Endothelial cell of umbilical vein (primary cell): Measurements from ENCODE around the gene VPS25. TPM values are rescaled to one million over a fixed set of nuclear protein-coding genes. Genes with fewer than 3 reads are reported as not detected.
"Not testable (repeated sequence)": the region's sequence is repeated elsewhere in the genome, so short reads cannot be mapped to it uniquely, and the experiment has no call there.

Source experiments
- BruUV-seq: library from RNA; stranded (reverse); fragments of 400-500 nt; replicated peaks from 2 replicates; lab custom pipeline; 2021; lab: Mats Ljungman, UMichigan
- CTCF ChIA-PET: fragments of 300-600, 350-600 bp; sonication (Branson Sonifier 250); formaldehyde crosslinking; loops from one replicate; lab custom pipeline; 2021; ENCODE audit warnings: antibody characterized with exemption, inconsistent platforms; lab: Charles Lee
- POLR2A ChIA-PET: fragments of 300-600, 350-600 bp; sonication (Branson Sonifier 250); formaldehyde crosslinking; loops from one replicate; lab custom pipeline; 2021; ENCODE audit warnings: antibody characterized with exemption, inconsistent platforms; lab: Charles Lee
- DNase-seq: peaks from one replicate; pipeline ENCODE4 v3.0.0-alpha.2; 2011; ENCODE audit warnings: low read depth, low spot score
- FAIRE-seq: peaks from 2 replicates; lab custom pipeline; 2011; peaks lifted over from hg19 to GRCh38; lab: Jason Lieb, UNC
- H2AFZ ChIP-seq: 2 replicates; pipeline ENCODE4 v1.6.0; 2012; ENCODE audit warnings: low read depth, low read length, control low read depth, inconsistent platforms
- H3K27ac ChIP-seq: 2 replicates; pipeline ENCODE4 v1.5.1; 2011; ENCODE audit warnings: low read depth, mild to moderate bottlenecking, control low read depth, low read length, moderate library complexity; ENCODE audit not compliant: insufficient read depth
- H3K27me3 ChIP-seq, 2 experiments: 2 replicates each; pipeline versions ENCODE4 v1.6.0 to v1.6.1; 2011; ENCODE audit warnings: low read length in 2 of 2, mixed read lengths in 1 of 2; ENCODE audit not compliant: control insufficient read depth in 2 of 2, insufficient read depth in 2 of 2
- H3K36me3 ChIP-seq, 2 experiments: 2 replicates in 1 of 2; 3 replicates in 1 of 2; pipeline ENCODE4 v1.5.1; 2011; ENCODE audit warnings: low read length in 2 of 2, mild to moderate bottlenecking in 1 of 2, moderate library complexity in 1 of 2; ENCODE audit not compliant: control insufficient read depth in 2 of 2, insufficient read depth in 2 of 2; ENCODE audit errors: extremely low read depth in 1 of 2
- H3K4me1 ChIP-seq: 3 replicates; pipeline ENCODE4 v1.5.1; 2011; ENCODE audit warnings: mild to moderate bottlenecking, low read length; ENCODE audit not compliant: control insufficient read depth, insufficient read depth; ENCODE audit errors: extremely low read depth
- H3K4me2 ChIP-seq: 2 replicates; pipeline ENCODE4 v1.6.1; 2011; ENCODE audit warnings: low read length, control low read depth, mixed read lengths; ENCODE audit not compliant: insufficient read depth
- H3K4me3 ChIP-seq, 3 experiments: fragments of 200-600 bp in 1 of 3; sonication (generic), shearing (Covaris generic) in 1 of 3; replicated peaks in 1 of 3; 2 replicates each; pipeline ENCODE4 v1.5.1; 2011 to 2016; ENCODE audit warnings: control low read depth in 3 of 3, low read length in 3 of 3, mild to moderate bottlenecking in 2 of 3, inconsistent platforms in 1 of 3, low read depth in 1 of 3, moderate library complexity in 1 of 3; ENCODE audit not compliant: insufficient read depth in 1 of 3
- H3K79me2 ChIP-seq: 2 replicates; pipeline ENCODE4 v1.6.0; 2012; ENCODE audit warnings: low read length, inconsistent platforms; ENCODE audit not compliant: control insufficient read depth, insufficient read depth
- H3K9ac ChIP-seq: replicated peaks from 2 replicates; pipeline ENCODE3; 2011; ENCODE audit warnings: low read length, control low read depth; ENCODE audit not compliant: insufficient read depth; ENCODE audit errors: extremely low read depth
- H3K9me1 ChIP-seq: replicated peaks from 3 replicates; pipeline ENCODE4 v1.6.0; 2011; ENCODE audit warnings: mild to moderate bottlenecking, low read length; ENCODE audit not compliant: control insufficient read depth, insufficient read depth; ENCODE audit errors: extremely low read depth
- H3K9me3 ChIP-seq: replicated peaks from 2 replicates; pipeline ENCODE4 v1.5.1; 2012; ENCODE audit warnings: low read length, inconsistent platforms; ENCODE audit not compliant: control insufficient read depth, insufficient read depth
- H4K20me1 ChIP-seq: replicated peaks from 2 replicates; pipeline ENCODE3; 2011; ENCODE audit warnings: mild to moderate bottlenecking, low read length; ENCODE audit not compliant: control insufficient read depth, insufficient read depth; ENCODE audit errors: extremely low read depth
- EZH2 ChIP-seq: IDR thresholded peaks from 2 replicates; pipeline ENCODE4 v1.6.1; 2012; ENCODE audit warnings: borderline replicate concordance, low read depth, mild to moderate bottlenecking, moderate library complexity, low read length, inconsistent platforms; ENCODE audit not compliant: severe bottlenecking
- FOS ChIP-seq: IDR thresholded peaks from 2 replicates; pipeline ENCODE4 v1.6.1; 2011; ENCODE audit warnings: mild to moderate bottlenecking, low read length, moderate library complexity, borderline replicate concordance; ENCODE audit not compliant: insufficient read depth
- GATA2 ChIP-seq: IDR thresholded peaks from 2 replicates; pipeline ENCODE4 v1.7.0; 2011; ENCODE audit warnings: low read depth, mild to moderate bottlenecking, moderate library complexity, mixed read lengths, low read length; ENCODE audit not compliant: insufficient read length, insufficient read depth
- JUN ChIP-seq: IDR thresholded peaks from 2 replicates; pipeline ENCODE4 v1.6.1; 2011; ENCODE audit warnings: borderline replicate concordance, low read depth; ENCODE audit not compliant: insufficient read length, insufficient read depth
- MYC ChIP-seq: IDR thresholded peaks from one replicate; pipeline ENCODE4 v1.6.1; 2011; ENCODE audit warnings: mild to moderate bottlenecking, low read depth, low read length
- POLR2A ChIP-seq: IDR thresholded peaks from 2 replicates; pipeline ENCODE4 v1.6.1; 2012; ENCODE audit warnings: low read depth, mild to moderate bottlenecking, control low read depth, low read length
- POLR2AphosphoS5 ChIP-seq: IDR thresholded peaks from 2 replicates; pipeline ENCODE4 v1.6.1; 2012; ENCODE audit warnings: low read depth, mild to moderate bottlenecking, control low read depth, low read length, moderate library complexity; ENCODE audit not compliant: insufficient read depth
- dilution Hi-C: fragments of 300-500 bp; cut with MboI; formaldehyde crosslinking; loops from one replicate; pipeline ENCODE4 v1.15.0; 2019; ENCODE audit warnings: low sequenced_read_pairs; ENCODE audit not compliant: extremely low pct_ligation_motif_present
- intact Hi-C: fragments of 100-400 bp; cut with micrococcal nuclease; formaldehyde crosslinking; loops from one replicate; pipeline ENCODE4 v1.10.0; 2022
- polyA plus RNA-seq, 4 experiments: library from polyadenylated mRNA; depleted of rRNA in 3 of 4; stranded (reverse) in 3 of 4; unstranded in 1 of 4; fragments of >200 nt; gene quantifications; 2 replicates each; pipeline versions ENCODE4 v1.2.1 to v1.2.3, GENCODE V29; 2011 to 2012; ENCODE audit warnings: missing spikeins in 1 of 4
- total RNA-seq: library from RNA; stranded (reverse); gene quantifications from 2 replicates; pipeline ENCODE4 v1.2.3, GENCODE V29; 2021
- TF ChIP-seq, protein P1 (sequence below): IDR thresholded peaks from 2 replicates; pipeline ENCODE4 v1.6.1; 2011; ENCODE audit not compliant: insufficient read depth, insufficient read length
- TF ChIP-seq, protein P2 (sequence below), 2 donors: IDR thresholded peaks; 1 replicate in 1 of 2; 2 replicates in 1 of 2; pipeline ENCODE4 v1.5.1; 2011; ENCODE audit warnings: low read length in 2 of 2, mild to moderate bottlenecking in 2 of 2, moderate library complexity in 2 of 2, control low read depth in 1 of 2, inconsistent platforms in 1 of 2, low read depth in 1 of 2; ENCODE audit not compliant: insufficient read depth in 1 of 2; ENCODE audit errors: extremely low read depth in 1 of 2

VPS25 gene
- total and polyA plus RNA-seq, 2 donors (not counting 3 experiments of a cell fraction or from before 2014, with no cell fraction given): 45.0 to 86.8 TPM

DNA sequence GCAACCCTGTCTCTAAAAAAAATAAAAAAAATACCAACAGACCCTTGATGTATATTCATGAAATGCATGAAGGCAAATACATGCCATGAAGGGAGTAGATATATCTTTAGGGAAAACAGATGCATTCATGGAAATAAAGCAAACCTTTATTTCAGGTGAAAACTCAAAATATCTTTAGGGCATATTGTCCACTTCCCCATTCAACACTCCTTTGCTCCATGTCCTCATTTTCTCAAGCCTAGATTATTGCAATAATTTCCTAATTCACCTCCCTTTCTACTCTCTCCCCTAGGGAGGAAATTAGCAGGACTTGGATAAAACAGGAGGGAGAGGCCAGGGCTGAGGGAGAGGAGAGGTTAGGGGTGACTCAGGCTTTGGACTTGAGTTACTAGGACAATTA is 5.7 kb upstream of the VPS25 start:
- FAIRE-seq: no peak
- TF ChIP-seq POLR2AphosphoS5 (no peak), JUN (no peak), FOS (no peak), MYC (no peak), GATA2 (no peak), EZH2 (no peak), POLR2A (no peak)
- TF ChIP-seq, protein P1, sequence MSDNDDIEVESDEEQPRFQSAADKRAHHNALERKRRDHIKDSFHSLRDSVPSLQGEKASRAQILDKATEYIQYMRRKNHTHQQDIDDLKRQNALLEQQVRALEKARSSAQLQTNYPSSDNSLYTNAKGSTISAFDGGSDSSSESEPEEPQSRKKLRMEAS: no peak
- TF ChIP-seq, protein P2, sequence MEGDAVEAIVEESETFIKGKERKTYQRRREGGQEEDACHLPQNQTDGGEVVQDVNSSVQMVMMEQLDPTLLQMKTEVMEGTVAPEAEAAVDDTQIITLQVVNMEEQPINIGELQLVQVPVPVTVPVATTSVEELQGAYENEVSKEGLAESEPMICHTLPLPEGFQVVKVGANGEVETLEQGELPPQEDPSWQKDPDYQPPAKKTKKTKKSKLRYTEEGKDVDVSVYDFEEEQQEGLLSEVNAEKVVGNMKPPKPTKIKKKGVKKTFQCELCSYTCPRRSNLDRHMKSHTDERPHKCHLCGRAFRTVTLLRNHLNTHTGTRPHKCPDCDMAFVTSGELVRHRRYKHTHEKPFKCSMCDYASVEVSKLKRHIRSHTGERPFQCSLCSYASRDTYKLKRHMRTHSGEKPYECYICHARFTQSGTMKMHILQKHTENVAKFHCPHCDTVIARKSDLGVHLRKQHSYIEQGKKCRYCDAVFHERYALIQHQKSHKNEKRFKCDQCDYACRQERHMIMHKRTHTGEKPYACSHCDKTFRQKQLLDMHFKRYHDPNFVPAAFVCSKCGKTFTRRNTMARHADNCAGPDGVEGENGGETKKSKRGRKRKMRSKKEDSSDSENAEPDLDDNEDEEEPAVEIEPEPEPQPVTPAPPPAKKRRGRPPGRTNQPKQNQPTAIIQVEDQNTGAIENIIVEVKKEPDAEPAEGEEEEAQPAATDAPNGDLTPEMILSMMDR (IDR thresholded peaks at IDR 0.05; ENCODE audit: extremely low read depth in 1 of 2, insufficient read depth in 1 of 2, low read depth in 1 of 2, low read length in 2 of 2): no peak

GRCh38 chr17:42768006-42768405 is 5.2 kb upstream of the VPS25 start:
- intact Hi-C loops, H3K9me1 ChIP-seq, H3K4me2 ChIP-seq, FAIRE-seq, H3K9ac ChIP-seq, H3K27ac ChIP-seq, H3K4me3 ChIP-seq, dilution Hi-C loops, POLR2A ChIA-PET, H3K36me3 ChIP-seq, H2AFZ ChIP-seq, DNase-seq, BruUV-seq, H4K20me1 ChIP-seq, CTCF ChIA-PET, H3K4me1 ChIP-seq, H3K27me3 ChIP-seq, H3K9me3 ChIP-seq, H3K79me2 ChIP-seq: not testable (repeated sequence)

More for the DNA sequence above, 5.7 kb upstream of the VPS25 start:
- H2AFZ ChIP-seq: no peak overlapping the region
- dilution Hi-C loops: no loop called here
- no peak for DNase-seq
- BruUV-seq: no TSS peak
- no peaks in the 10 kb centered on the region for H3K79me2 ChIP-seq
- no peaks in the 10 kb centered on the region for H3K36me3 ChIP-seq
- no peak overlapping the region for H3K9ac ChIP-seq
- no peak overlapping the region for H3K4me3 ChIP-seq
- H3K4me2 ChIP-seq: no peak overlapping the region
- no peaks in the 10 kb centered on the region for H3K27me3 ChIP-seq
- no peaks in the 10 kb centered on the region for H3K9me3 ChIP-seq
- no peak overlapping the region for H3K27ac ChIP-seq
- ChIA-PET POLR2A (no interaction called here), CTCF (no interaction called here)
- H3K4me1 ChIP-seq: peaks cover 13% of the 10 kb centered on the region
- H3K9me1 ChIP-seq: no peaks in the 10 kb centered on the region
- H4K20me1 ChIP-seq: no peaks in the 10 kb centered on the region
- intact Hi-C loops: no loop called here

- peaks cover 15% of the 10 kb centered on the region for H3K4me1 ChIP-seq
- BruUV-seq, H3K9me1 ChIP-seq, intact Hi-C loops, H3K4me2 ChIP-seq, H3K79me2 ChIP-seq, H2AFZ ChIP-seq, dilution Hi-C loops, H3K36me3 ChIP-seq, H3K9me3 ChIP-seq, DNase-seq, H3K27ac ChIP-seq, H4K20me1 ChIP-seq, FAIRE-seq, H3K9ac ChIP-seq, POLR2A ChIA-PET, H3K4me3 ChIP-seq, H3K27me3 ChIP-seq: not testable (repeated sequence)
- CTCF ChIA-PET: interaction anchor here (0.9 to 1.0 kb wide), 2 partner anchors 20 to 54 kb away, joined by 3 to 4 read pairs; partner anchors contain the start of gene BECN1
These were observed 3.3 kb upstream of the VPS25 start for GRCh38 chr17:42769964-42770363.
